Measurements from ENCODE around the gene SLC51A. TPM values are rescaled to one million over a fixed set of nuclear protein-coding genes. Genes with fewer than 3 reads are reported as not detected.
A peak's percentile ranks its signal among the peaks of the same experiment; 100 is the strongest.
"Not testable (repeated sequence)": the region's sequence is repeated elsewhere in the genome, so short reads cannot be mapped to it uniquely, and the experiment has no call there.

SLC51A gene
- polyA plus RNA-seq, 1 experiment = not detected

GRCh38 chr3:196198081-196198675 lies 18.2 kb upstream of the SLC51A start:
- CTCF ChIA-PET = interaction anchor here (0.6 to 3.6 kb wide), 5 partner anchors 12 to 175 kb away, joined by 3 to 30 read pairs (median 12); no protein-coding TSS in a partner anchor
- H3K4me3 ChIP-seq (ENCODE audit: low read depth, low read length) = no peak overlapping the region
- no peak for TF ChIP-seq CTCF (IDR thresholded peaks at IDR 0.05; ENCODE audit: insufficient read depth, low read depth, low read length)

GRCh38 chr3:196198771-196199753 lies 17.3 kb upstream of the SLC51A start:
- CTCF ChIA-PET = interaction anchor here (0.6 to 3.6 kb wide), 5 partner anchors 12 to 174 kb away, joined by 3 to 30 read pairs (median 12); no protein-coding TSS in a partner anchor
- POLR2A ChIA-PET = no interaction called here
- H3K4me3 ChIP-seq (ENCODE audit: low read depth, low read length) = no peak overlapping the region
- peaks cover 5% of the 10 kb centered on the region for H3K27me3 ChIP-seq (ENCODE audit: control insufficient read depth, insufficient read depth, low read length)
- H3K36me3 ChIP-seq (ENCODE audit: control insufficient read depth, insufficient read depth, low read length) = no peaks in the 10 kb centered on the region
- DNase-seq (ENCODE audit: low read depth) = no peak
- TF ChIP-seq CTCF (IDR thresholded peaks at IDR 0.05; ENCODE audit: insufficient read depth, low read depth, low read length) = 0 out of 2 replicates have a peak, but pooled peaks have one; percentile 4

More at GRCh38 chr3:196198081-196198675, 18.2 kb upstream of the SLC51A start:
- Histone ChIP-seq H3K36me3 (ENCODE audit: control insufficient read depth, insufficient read depth, low read length) (no peaks in the 10 kb centered on the region), H3K27me3 (ENCODE audit: control insufficient read depth, insufficient read depth, low read length) (peaks cover 2% of the 10 kb centered on the region)
- POLR2A ChIA-PET = no interaction called here
- no peak for DNase-seq (ENCODE audit: low read depth)

GRCh38 chr3:196202516-196202970 lies 13.8 kb upstream of the SLC51A start:
- no peaks in the 10 kb centered on the region for H3K36me3 ChIP-seq (ENCODE audit: control insufficient read depth, insufficient read depth, low read length)
- ChIA-PET CTCF (interaction anchor here (0.9 kb wide), 1 partner anchor 176 kb away, joined by 3 read pairs; no protein-coding TSS in a partner anchor), POLR2A (no interaction called here)
- peaks cover 5% of the 10 kb centered on the region for H3K27me3 ChIP-seq (ENCODE audit: control insufficient read depth, insufficient read depth, low read length)
- DNase-seq (ENCODE audit: low read depth) = no peak
- H3K4me3 ChIP-seq (ENCODE audit: low read depth, low read length) = no peak overlapping the region
- no peak for TF ChIP-seq CTCF (IDR thresholded peaks at IDR 0.05; ENCODE audit: insufficient read depth, low read depth, low read length)

- POLR2A ChIA-PET = no interaction called here
- CTCF ChIA-PET = no interaction called here
- peaks cover 9% of the 10 kb centered on the region for H3K27me3 ChIP-seq (ENCODE audit: control insufficient read depth, insufficient read depth, low read length)
- TF ChIP-seq CTCF (IDR thresholded peaks at IDR 0.05; ENCODE audit: insufficient read depth, low read depth, low read length) = no peak
- no peak for DNase-seq (ENCODE audit: low read depth)
- H3K36me3 ChIP-seq (ENCODE audit: control insufficient read depth, insufficient read depth, low read length) = no peaks in the 10 kb centered on the region
- no peak overlapping the region for H3K4me3 ChIP-seq (ENCODE audit: low read depth, low read length)
These were observed 12.5 kb upstream of the SLC51A start for GRCh38 chr3:196203846-196204245.

GRCh38 chr3:196205442-196206205 lies 10.7 kb upstream of the SLC51A start:
- CTCF ChIA-PET = interaction anchor here (0.8 to 1.5 kb wide), 2 partner anchors 9 to 133 kb away, joined by 3 read pairs; no protein-coding TSS in a partner anchor
- H3K4me3 ChIP-seq (ENCODE audit: low read depth, low read length); POLR2A ChIA-PET; DNase-seq (ENCODE audit: low read depth); H3K36me3 ChIP-seq (ENCODE audit: control insufficient read depth, insufficient read depth, low read length): not testable (repeated sequence)
- peaks cover 11% of the 10 kb centered on the region for H3K27me3 ChIP-seq (ENCODE audit: control insufficient read depth, insufficient read depth, low read length)

Data from BJ (cell line).